Gastrocnemius medialis (tissue), 4 donors: ENCODE results near the gene RHBDL1. TPM values are rescaled to one million over a fixed set of nuclear protein-coding genes. Genes with fewer than 3 reads are reported as not detected.

ENCODE experiments used
- ATAC-seq, 2 donors: fragments of 150-250 bp; one replicate each; pipeline ENCODE4 v1.9.1; 2016
- DNase-seq, 2 donors: peaks; one replicate each; pipeline ENCODE4 v3.0.0-alpha.2; 2019
- H3K27ac ChIP-seq, 4 donors: fragments of 200-600 bp; sonication (generic); 1 replicate in 1 of 4; 2 replicates in 3 of 4; pipeline ENCODE4 v1.5.1; 2016 to 2018; ENCODE audit warnings: mild to moderate bottlenecking in 2 of 4, moderate library complexity in 1 of 4
- H3K27me3 ChIP-seq, 3 donors: fragments of 200-600 bp; sonication (generic) in 2 of 3; 1 replicate in 1 of 3; 2 replicates in 2 of 3; pipeline versions ENCODE4 v1.5.1 to v1.6.0; 2016 to 2019; ENCODE audit warnings: mild to moderate bottlenecking in 1 of 3, moderate library complexity in 1 of 3
- H3K36me3 ChIP-seq, 2 donors: fragments of 200-600 bp; sonication (generic) in 1 of 2; one replicate each; pipeline ENCODE4 v1.5.1; 2017 to 2018
- H3K4me1 ChIP-seq, 2 donors: fragments of 200-600 bp; sonication (generic) in 1 of 2; one replicate each; pipeline ENCODE4 v1.5.1; 2016 to 2017; ENCODE audit warnings: mild to moderate bottlenecking in 2 of 2
- H3K4me3 ChIP-seq, 4 donors: fragments of 200-600 bp; sonication (generic) in 3 of 4; 1 replicate in 1 of 4; 2 replicates in 3 of 4; pipeline ENCODE4 v1.5.1; 2016 to 2019; ENCODE audit warnings: mild to moderate bottlenecking in 2 of 4
- H3K9me3 ChIP-seq, 3 donors: fragments of 200-600 bp; sonication (generic) in 2 of 3; 1 replicate in 1 of 3; 2 replicates in 2 of 3; pipeline ENCODE4 v1.5.1; 2016 to 2019
- CTCF ChIP-seq, 5 experiments: fragments of 450-650 bp in 3 of 5; fragments of 200-600 bp in 2 of 5; sonication (generic) in 2 of 5; IDR thresholded peaks in 4 of 5; conservative IDR thresholded peaks in 1 of 5; 1 replicate in 4 of 5; 2 replicates in 1 of 5; pipeline ENCODE4 v1.5.1; 2016 to 2019; ENCODE audit warnings: antibody characterized with exemption in 5 of 5, mild to moderate bottlenecking in 3 of 5, moderate library complexity in 3 of 5
- POLR2A ChIP-seq, 2 donors: fragments of 450-650 bp; IDR thresholded peaks; one replicate each; pipeline ENCODE4 v1.6.1; 2017; ENCODE audit warnings: antibody characterized with exemption in 2 of 2, mild to moderate bottlenecking in 2 of 2, moderate library complexity in 2 of 2
- in situ Hi-C, 4 donors: fragments of 200-750 bp; cut with MboI; loops; one replicate each; pipeline versions ENCODE4 v1.15.0 to v1.8.0; 2017; ENCODE audit warnings: low sequenced_read_pairs in 4 of 4
- intact Hi-C: fragments of 100-400 bp; cut with DNase I; formaldehyde crosslinking; loops from one replicate; pipeline ENCODE4 v1.15.1; 2023; ENCODE audit warnings: low total_unique reads
- total RNA-seq, 4 donors: library from RNA; depleted of rRNA; stranded (reverse); fragments of >200 nt; gene quantifications; one replicate each; pipeline versions ENCODE4 v1.1.0 to v1.2.3, GENCODE V29; 2016

RHBDL1 gene
- total RNA-seq, 4 donors from 2014 or later, result 0.31 TPM; not detected in 3

GRCh38 chr16:634051-634670, 41.3 kb upstream of the RHBDL1 start:
- H3K27me3 ChIP-seq, result no peaks in the 10 kb centered on the region
- peaks cover 23 to 28% of the 10 kb centered on the region in 2 donors for H3K4me1 ChIP-seq
- in situ Hi-C loops, result no loop called here
- peaks cover 0 to 8% of the 10 kb centered on the region in 2 donors for H3K36me3 ChIP-seq
- TF ChIP-seq CTCF (IDR thresholded peaks at IDR 0.05 in 4 of 5, conservative IDR thresholded peaks at IDR 0.05 in 1 of 5), result no peak
- TF ChIP-seq POLR2A (IDR thresholded peaks at IDR 0.05), result no peak
- DNase-seq (no peak), ATAC-seq (no peak)
- intact Hi-C loops, result no loop called here
- H3K9me3 ChIP-seq, result no peaks in the 10 kb centered on the region
- H3K27ac ChIP-seq, result no peak overlapping the region
- no peak overlapping the region for H3K4me3 ChIP-seq

- H3K27me3 ChIP-seq, result no peaks in the 10 kb centered on the region
- in situ Hi-C loops (no loop called here), intact Hi-C loops (no loop called here)
- DNase-seq (no peak), ATAC-seq (no peak)
- peaks cover 0 to 8% of the 10 kb centered on the region in 2 donors for H3K36me3 ChIP-seq
- H3K27ac ChIP-seq, result peak overlapping the region in 1 of 4 donors; percentile 97
- H3K4me3 ChIP-seq, result peak overlapping the region in 2 of 4 donors; percentile 81 to 98
- peaks cover 18 to 24% of the 10 kb centered on the region in 2 donors for H3K4me1 ChIP-seq
- no peak for TF ChIP-seq POLR2A (IDR thresholded peaks at IDR 0.05)
- no peak for TF ChIP-seq CTCF (IDR thresholded peaks at IDR 0.05 in 4 of 5, conservative IDR thresholded peaks at IDR 0.05 in 1 of 5)
- H3K9me3 ChIP-seq, result no peaks in the 10 kb centered on the region
Observed at GRCh38 chr16:634996-635395, 40.5 kb upstream of the RHBDL1 start.

GRCh38 chr16:635573-636205, 39.8 kb upstream of the RHBDL1 start:
- H3K27me3 ChIP-seq, result no peaks in the 10 kb centered on the region
- ATAC-seq, result no peak
- in situ Hi-C loops, result no loop called here
- H3K4me1 ChIP-seq, result peaks cover 17 to 24% of the 10 kb centered on the region in 2 donors
- peaks cover 0 to 8% of the 10 kb centered on the region in 2 donors for H3K36me3 ChIP-seq
- TF ChIP-seq CTCF (IDR thresholded peaks at IDR 0.05 in 4 of 5, conservative IDR thresholded peaks at IDR 0.05 in 1 of 5) (peak in 1 of 5 experiments; percentile 18), POLR2A (IDR thresholded peaks at IDR 0.05) (no peak)
- H3K4me3 ChIP-seq, result peak overlapping the region; percentile 81 to 98 (median 96)
- intact Hi-C loops, result loop anchor here (2.0 kb wide), 1 partner anchor 109 kb away; the partner anchor contains the start of gene CAPN15
- DNase-seq, result no peak
- H3K27ac ChIP-seq, result peak overlapping the region; percentile 94 to 100 (median 98)
- H3K9me3 ChIP-seq, result no peaks in the 10 kb centered on the region

- Histone ChIP-seq H3K4me3 (peak within 1 kb of the TSS; percentile 81 to 98 (median 96)), H3K36me3 (peaks cover 0 to 8% of the 10 kb centered on the region in 2 donors), H3K27ac (peak within 1 kb of the TSS; percentile 94 to 100 (median 98)), H3K4me1 (peaks cover 11 to 24% of the 10 kb centered on the region in 2 donors), H3K27me3 (no peaks in the 10 kb centered on the region), H3K9me3 (no peaks in the 10 kb centered on the region)
- DNase-seq (peak; percentile 94 to 97), ATAC-seq (peak; percentile 86 to 89)
- intact Hi-C loops, result loop anchor here (1.0 to 2.0 kb wide), 3 partner anchors 25 to 110 kb away; partner anchors contain the start of gene CAPN15
- in situ Hi-C loops, result no loop called here
- TF ChIP-seq POLR2A (IDR thresholded peaks at IDR 0.05), result peak; percentile 66 to 68
- no peak for TF ChIP-seq CTCF (IDR thresholded peaks at IDR 0.05 in 4 of 5, conservative IDR thresholded peaks at IDR 0.05 in 1 of 5)
Observed at GRCh38 chr16:636206-637080, 39.0 kb upstream of the RHBDL1 start, which contains the start of gene METTL26. TSS of gene METTL26 (minus strand) at chr16:636305. CDS start at chr16:636290, 15 bp downstream.
